ENCODE measurements around the gene NMRK2.

DNA sequence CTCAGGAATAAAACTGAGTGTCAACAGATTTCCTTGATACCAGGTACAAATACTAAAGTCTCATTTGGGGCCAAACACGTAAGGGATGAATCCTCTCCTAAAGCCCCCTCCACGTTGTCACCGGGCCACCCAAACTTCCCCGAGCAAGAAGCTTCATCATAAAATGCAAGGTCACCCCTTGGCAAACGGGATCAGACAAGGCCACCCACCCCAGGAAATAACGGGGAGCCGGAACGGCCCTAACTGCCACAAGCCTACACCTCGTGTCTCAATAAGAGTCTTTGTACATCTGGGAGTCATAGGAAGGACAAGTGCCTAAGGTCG, 51.7 kb downstream of the NMRK2 start:
- TF ChIP-seq POLR2AphosphoS5 (IDR thresholded peaks at IDR 0.05; ENCODE audit: low read depth, low read length) (no peak), POLR2A (IDR thresholded peaks at IDR 0.05; ENCODE audit: low read depth, low read length) (no peak), TAF1 (IDR thresholded peaks at IDR 0.05; ENCODE audit: low read depth, low read length) (no peak), SPI1 (IDR thresholded peaks at IDR 0.05; ENCODE audit: low read depth, low read length) (no peak), PAX5 (IDR thresholded peaks at IDR 0.05; ENCODE audit: insufficient read depth, low read length, severe bottlenecking) (no peak), POU2F2 (IDR thresholded peaks at IDR 0.05; ENCODE audit: low read depth, low read length) (no peak)

Measured in GM12891 (cell line).